K562 (cell line): ENCODE results near the gene CATSPER4. TPM values are rescaled to one million over a fixed set of nuclear protein-coding genes. Genes with fewer than 3 reads are reported as not detected.

Source experiments
- ATAC-seq: fragments of 200-7000 bp; cut with Tn5 transposase; 3 replicates; pipeline ENCODE4 v1.9.1; 2020; ENCODE audit warnings: moderate library complexity
- BruUV-seq: library from RNA; stranded (reverse); fragments of 400-500 nt; replicated peaks from 2 replicates; lab custom pipeline; 2021; lab: Mats Ljungman, UMichigan
- CTCF ChIA-PET: fragments of 300-600 bp; formaldehyde crosslinking; extraction: SDS; loops from one replicate; lab custom pipeline; 2021; ENCODE audit warnings: low intra/inter-chr PET ratio; lab: Yijun Ruan, JAX
- POLR2A ChIA-PET: fragments of 300-600, 350-650 bp; sonication (Branson Sonifier 250); formaldehyde crosslinking; extraction: SDS; loops from one replicate; lab custom pipeline; 2021; ENCODE audit warnings: antibody characterized with exemption, inconsistent platforms; lab: Yijun Ruan, JAX
- DNase-seq, 4 experiments: peaks; one replicate each; pipeline versions ENCODE4 v3.0.0 to v3.0.0-alpha.2; 2011 to 2018; ENCODE audit warnings: low spot score in 3 of 4, mixed read lengths in 3 of 4; ENCODE audit errors: extremely low read depth in 1 of 4
- FAIRE-seq: peaks from 2 replicates; lab custom pipeline; 2011; peaks lifted over from hg19 to GRCh38; lab: Jason Lieb, UNC
- H2AFZ ChIP-seq: 2 replicates; pipeline ENCODE4 v1.6.0; 2011; ENCODE audit warnings: low read depth, low read length, control low read depth, inconsistent platforms
- H3K27ac ChIP-seq: fragments of 200-600 bp; 3 replicates; pipeline ENCODE4 v1.8.0; 2011; ENCODE audit warnings: low read depth, mild to moderate bottlenecking, control low read depth, inconsistent platforms, low read length, moderate library complexity, mixed read lengths; ENCODE audit errors: extremely low read depth
- H3K27me3 ChIP-seq, 2 experiments: fragments of 300-600 bp in 1 of 2; 2 replicates in 1 of 2; 3 replicates in 1 of 2; pipeline versions ENCODE4 v1.6.0 to v1.8.0; 2011; ENCODE audit warnings: inconsistent platforms in 2 of 2, low read length in 2 of 2, mild to moderate bottlenecking in 1 of 2, mixed read lengths in 1 of 2, moderate library complexity in 1 of 2; ENCODE audit not compliant: control insufficient read depth in 2 of 2, insufficient read depth in 2 of 2
- H3K36me3 ChIP-seq: fragments of 300-600 bp; 3 replicates; pipeline ENCODE4 v1.8.0; 2011; ENCODE audit warnings: mild to moderate bottlenecking, low read length, inconsistent platforms; ENCODE audit not compliant: control insufficient read depth, insufficient read depth
- H3K4me1 ChIP-seq, 2 experiments: fragments of 200-600 bp in 1 of 2; replicated peaks in 1 of 2; 2 replicates in 1 of 2; 3 replicates in 1 of 2; pipeline versions ENCODE4 v1.5.1 to v1.8.0; 2011; ENCODE audit warnings: inconsistent platforms in 2 of 2, low read length in 2 of 2, mild to moderate bottlenecking in 1 of 2, mixed read lengths in 1 of 2, moderate library complexity in 1 of 2; ENCODE audit not compliant: control insufficient read depth in 2 of 2, insufficient read depth in 2 of 2
- H3K4me2 ChIP-seq: 2 replicates; pipeline ENCODE4 v1.6.1; 2011; ENCODE audit warnings: low read length, control low read depth, inconsistent platforms, mixed read lengths; ENCODE audit not compliant: insufficient read depth
- H3K4me3 ChIP-seq: fragments of 200-600 bp; sonication (generic), shearing (Covaris generic); 2 replicates; pipeline ENCODE4 v1.5.1; 2016; ENCODE audit warnings: control low read depth, inconsistent platforms
- H3K79me2 ChIP-seq: fragments of 200-600 bp; 3 replicates; pipeline ENCODE4 v1.8.0; 2011; ENCODE audit warnings: low read length, inconsistent platforms; ENCODE audit not compliant: control insufficient read depth, insufficient read depth
- H3K9ac ChIP-seq, 2 experiments: 2 replicates each; pipeline versions ENCODE4 v1.6.0 to v1.6.1; 2011; ENCODE audit warnings: low read depth in 2 of 2, low read length in 2 of 2, control low read depth in 1 of 2, inconsistent platforms in 1 of 2, mild to moderate bottlenecking in 1 of 2, mixed read lengths in 1 of 2; ENCODE audit not compliant: insufficient read depth in 1 of 2
- H3K9me1 ChIP-seq: one replicate; pipeline ENCODE4 v1.6.0; 2011; ENCODE audit warnings: inconsistent platforms, mild to moderate bottlenecking, low read length, moderate library complexity; ENCODE audit not compliant: control insufficient read depth, insufficient read depth
- H3K9me3 ChIP-seq: replicated peaks from 2 replicates; pipeline ENCODE4 v1.5.1; 2011; ENCODE audit warnings: low read depth, low read length, inconsistent platforms; ENCODE audit not compliant: control insufficient read depth, insufficient read depth
- H4K20me1 ChIP-seq: replicated peaks from 2 replicates; pipeline ENCODE4 v1.6.1; 2011; ENCODE audit warnings: low read length, inconsistent platforms, mixed read lengths; ENCODE audit not compliant: control insufficient read depth, insufficient read depth
- BRD9 ChIP-seq: fragments of 450-650 bp; IDR thresholded peaks from 2 replicates; pipeline ENCODE4 v1.6.1; 2018; ENCODE audit warnings: low read depth; ENCODE audit not compliant: partially characterized antibody
- ELK1 ChIP-seq: sonication (generic); formaldehyde crosslinking; IDR thresholded peaks from 2 replicates; pipeline ENCODE4 v1.8.1; 2022; ENCODE audit warnings: missing genetic modification reagents
- ERF ChIP-seq: fragments of 450-650 bp; formaldehyde crosslinking; IDR thresholded peaks from 2 replicates; pipeline ENCODE4 v1.4.0; 2020; ENCODE audit warnings: mild to moderate bottlenecking, mixed read lengths
- FOXJ3 ChIP-seq: sonication (generic); formaldehyde crosslinking; IDR thresholded peaks from 2 replicates; pipeline ENCODE4 v1.4.0; 2020; ENCODE audit warnings: mild to moderate bottlenecking, missing genetic modification reagents
- FOXK1 ChIP-seq: sonication (generic); formaldehyde crosslinking; IDR thresholded peaks from 2 replicates; pipeline ENCODE4 v1.8.0; 2022; ENCODE audit warnings: missing genetic modification reagents, mild to moderate bottlenecking, borderline replicate concordance
- HDAC8 ChIP-seq: fragments of 450-650 bp; IDR thresholded peaks from 2 replicates; pipeline ENCODE4 v1.6.1; 2016; ENCODE audit warnings: mild to moderate bottlenecking, missing genetic modification characterization, moderate library complexity, missing compliant biosample characterization
- IRF2 ChIP-seq: sonication (generic); formaldehyde crosslinking; IDR thresholded peaks from 2 replicates; pipeline ENCODE4 v1.8.1; 2022; ENCODE audit warnings: mild to moderate bottlenecking, missing genetic modification reagents
- KLF16 ChIP-seq: IDR thresholded peaks from 2 replicates; pipeline ENCODE4 v1.6.1; 2016; ENCODE audit warnings: antibody characterized with exemption
- MTA3 ChIP-seq: fragments of 450-650 bp; formaldehyde crosslinking; IDR thresholded peaks from 2 replicates; pipeline ENCODE4 v1.6.1; 2017; ENCODE audit warnings: mild to moderate bottlenecking, borderline replicate concordance
- NCOA4 ChIP-seq: fragments of 450-650 bp; IDR thresholded peaks from 2 replicates; pipeline ENCODE4 v1.6.1; 2018; ENCODE audit warnings: mild to moderate bottlenecking; ENCODE audit not compliant: partially characterized antibody
- NR2C2 ChIP-seq, 2 experiments: fragments of 200-800 bp in 1 of 2; sonication (Bioruptor generic) in 1 of 2; sonication (generic) in 1 of 2; formaldehyde crosslinking in 1 of 2; IDR thresholded peaks; 2 replicates each; pipeline versions ENCODE4 v1.6.1 to v1.8.0; 2016 to 2022; ENCODE audit warnings: mild to moderate bottlenecking in 1 of 2, missing compliant biosample characterization in 1 of 2, missing genetic modification characterization in 1 of 2, missing genetic modification reagents in 1 of 2
- STAT6 ChIP-seq: sonication (generic); formaldehyde crosslinking; IDR thresholded peaks from 2 replicates; pipeline ENCODE4 v1.8.1; 2023; ENCODE audit warnings: mild to moderate bottlenecking, missing genetic modification reagents
- TCF7 ChIP-seq: sonication (generic); IDR thresholded peaks from 2 replicates; pipeline ENCODE4 v1.6.1; 2016; ENCODE audit warnings: antibody characterized with exemption, borderline replicate concordance
- XRCC5 ChIP-seq: fragments of 200-400 bp; formaldehyde crosslinking; IDR thresholded peaks from 2 replicates; pipeline ENCODE4 v1.6.1; 2017; ENCODE audit warnings: low read depth, mild to moderate bottlenecking, low read length
- ZFX ChIP-seq: sonication (generic); formaldehyde crosslinking; IDR thresholded peaks from 2 replicates; pipeline ENCODE4 v1.8.0; 2022; ENCODE audit warnings: mild to moderate bottlenecking, missing genetic modification reagents, moderate library complexity
- WGBS: fragments of 100-300 bp; shearing (Covaris generic); methylation state at CpG from one replicate; pipeline ENCODE4 v1.1.6; 2016; ENCODE audit warnings: low coverage, mixed read lengths; ENCODE audit not compliant: insufficient coverage; ENCODE audit errors: missing lambda C conversion rate; 5-methylcytosine and 5-hydroxymethylcytosine counted together
- in situ Hi-C: fragments of 300-500 bp; cut with MboI; formaldehyde crosslinking; loops from 4 replicates; pipeline ENCODE4 v1.15.0; 2018; ENCODE audit warnings: inconsistent platforms, mixed read lengths
- intact Hi-C: fragments of 100-400 bp; cut with micrococcal nuclease; formaldehyde crosslinking; loops from 2 replicates; pipeline ENCODE4 v1.14.2; 2022
- polyA plus RNA-seq, 8 experiments: library from polyadenylated mRNA; depleted of rRNA in 4 of 8; stranded (reverse) in 5 of 8; unstranded in 3 of 8; fragments of >200 nt; fragmentation: Nextera tagmentation in 2 of 8; fragmentation: Illumina TruSeq in 1 of 8; extraction: Ambion mirVana in 2 of 8; extraction: Trizol in 1 of 8; gene quantifications; 2 replicates each; pipeline versions ENCODE4 v1.2.1 to v1.2.3, GENCODE V29; 2011 to 2014; ENCODE audit warnings: inconsistent platforms in 1 of 8, missing spikeins in 1 of 8
- total RNA-seq, 7 experiments: library from RNA; depleted of rRNA in 6 of 7; stranded (reverse); fragments of >200 nt in 6 of 7; fragmentation: Illumina TruSeq in 2 of 7; extraction: Trizol in 2 of 7; gene quantifications; 2 replicates each; pipeline versions ENCODE4 v1.2.1 to v1.2.3, GENCODE V29; 2011 to 2021; ENCODE audit warnings: low replicate concordance in 1 of 7
- TF ChIP-seq, protein P1 (sequence below): fragments of 250-450 bp; sonication (Bioruptor Pico); IDR thresholded peaks from 2 replicates; pipeline ENCODE4 v1.8.0; 2021; ENCODE audit warnings: mild to moderate bottlenecking, moderate library complexity
- TF ChIP-seq, protein P2 (sequence below): fragments of 250-450 bp; sonication (Bioruptor Pico); IDR thresholded peaks from 2 replicates; pipeline ENCODE4 v1.8.0; 2022; ENCODE audit warnings: moderate library complexity, mild to moderate bottlenecking, inconsistent platforms

Gene CATSPER4
- total and polyA plus RNA-seq, 9 of the 15 experiments (the other 6 are each of a cell fraction or from before 2014, with no cell fraction given): 0.04 to 0.13 TPM; not detected in 7

GRCh38 chr1:26203642-26204318 lies 13.4 kb downstream of the CATSPER4 start:
- in situ Hi-C loops (no loop called here), intact Hi-C loops (no loop called here)
- Histone ChIP-seq H3K9me1 (no peaks in the 10 kb centered on the region), H3K36me3 (no peaks in the 10 kb centered on the region), H3K4me1 (peaks cover 23 to 27% of the 10 kb centered on the region in 2 experiments), H3K4me2 (no peak overlapping the region), H4K20me1 (no peaks in the 10 kb centered on the region), H3K79me2 (no peaks in the 10 kb centered on the region), H2AFZ (no peak overlapping the region), H3K9ac (peak overlapping the region in 1 of 2 experiments; percentile 45; a peak in 1 of 4 replicates), H3K27me3 (no peaks in the 10 kb centered on the region), H3K4me3 (no peak overlapping the region), H3K27ac (no peak overlapping the region), H3K9me3 (no peaks in the 10 kb centered on the region)
- ChIA-PET POLR2A (interaction anchor here (0.6 to 1.3 kb wide), 6 partner anchors 10 to 74 kb away, joined by 3 to 5 read pairs (median 4); no protein-coding TSS in a partner anchor), CTCF (no interaction called here)
- ATAC-seq (no peak), FAIRE-seq (no peak), DNase-seq (peak in 1 of 4 experiments; percentile 43)
- no TSS peak for BruUV-seq
- WGBS: 27% methylated on average over 9 of the region's 9 CpGs
- TF ChIP-seq ELK1 (CRISPR knock-in tag) (no peak), TCF7 (no peak), FOXJ3 (CRISPR knock-in tag) (no peak), FOXK1 (CRISPR knock-in tag) (no peak), XRCC5 (no peak), BRD9 (no peak), NR2C2 (CRISPR knock-in tag; IDR thresholded peaks at IDR 0.05) (no peak), NR2C2 (tag; IDR thresholded peaks at IDR 0.05) (no peak), ERF (CRISPR knock-in tag) (no peak), NCOA4 (no peak), ZFX (CRISPR knock-in tag) (no peak), KLF16 (no peak), HDAC8 (tag) (no peak), STAT6 (CRISPR knock-in tag) (no peak), IRF2 (no peak), MTA3 (no peak)
- TF ChIP-seq, protein P1, sequence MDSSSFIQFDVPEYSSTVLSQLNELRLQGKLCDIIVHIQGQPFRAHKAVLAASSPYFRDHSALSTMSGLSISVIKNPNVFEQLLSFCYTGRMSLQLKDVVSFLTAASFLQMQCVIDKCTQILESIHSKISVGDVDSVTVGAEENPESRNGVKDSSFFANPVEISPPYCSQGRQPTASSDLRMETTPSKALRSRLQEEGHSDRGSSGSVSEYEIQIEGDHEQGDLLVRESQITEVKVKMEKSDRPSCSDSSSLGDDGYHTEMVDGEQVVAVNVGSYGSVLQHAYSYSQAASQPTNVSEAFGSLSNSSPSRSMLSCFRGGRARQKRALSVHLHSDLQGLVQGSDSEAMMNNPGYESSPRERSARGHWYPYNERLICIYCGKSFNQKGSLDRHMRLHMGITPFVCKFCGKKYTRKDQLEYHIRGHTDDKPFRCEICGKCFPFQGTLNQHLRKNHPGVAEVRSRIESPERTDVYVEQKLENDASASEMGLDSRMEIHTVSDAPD: no peak
- TF ChIP-seq, protein P2, sequence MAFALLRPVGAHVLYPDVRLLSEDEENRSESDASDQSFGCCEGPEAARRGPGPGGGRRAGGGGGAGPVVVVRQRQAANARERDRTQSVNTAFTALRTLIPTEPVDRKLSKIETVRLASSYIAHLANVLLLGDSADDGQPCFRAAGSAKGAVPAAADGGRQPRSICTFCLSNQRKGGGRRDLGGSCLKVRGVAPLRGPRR (CRISPR knock-in tag): no peak
